ENCODE data around the gene CYP4F12. TPM values are rescaled to one million over a fixed set of nuclear protein-coding genes. Genes with fewer than 3 reads are reported as not detected.

Gene CYP4F12
- not detected in 2 replicates for total RNA-seq

GRCh38 chr19:15672580-15673175, at the start of gene CYP4F12:
Gene CYP4F12 (plus strand): TSS chr19:15673087. CDS start chr19:15673530, 443 bp downstream.

GRCh38 chr19:15640294-15640903, 32.5 kb upstream of the CYP4F12 start, which contains the start of gene CYP4F3:
Gene CYP4F3 (plus strand): TSS chr19:15640897. CDS start chr19:15641416, 519 bp downstream.

GRCh38 chr19:15727724-15728123, 54.8 kb downstream of the CYP4F12 start, which contains the start of gene OR10H2:
Gene OR10H2 (plus strand): TSS chr19:15728024. CDS start chr19:15728044, 20 bp downstream.

GRCh38 chr19:15737722-15738121, 64.8 kb downstream of the CYP4F12 start, which contains the start of gene OR10H3:
Gene OR10H3 (plus strand): TSS chr19:15737985. CDS start chr19:15741393, 3,408 bp downstream.

Other genes starting within 250 kb of the CYP4F12 start
- gene WIZ, start 223.1 kb upstream of the CYP4F12 start, total RNA-seq: 13.3 and 19.9 TPM in 2 replicates
- gene RASAL3, start 208.5 kb upstream of the CYP4F12 start, total RNA-seq: 21.1 and 38.5 TPM in 2 replicates
- under 0.01 TPM in 1 of 2 replicates, not detected in the other for gene PGLYRP2, start 193.6 kb upstream of the CYP4F12 start, total RNA-seq
- gene CYP4F22, start 164.6 kb upstream of the CYP4F12 start, total RNA-seq: not detected in 2 replicates
- not detected in 2 replicates for gene CYP4F8, start 57.9 kb upstream of the CYP4F12 start, total RNA-seq
- gene CYP4F3, start 32.2 kb upstream of the CYP4F12 start, total RNA-seq: not detected in 2 replicates
- not detected in 2 replicates for gene OR10H2, start 54.9 kb downstream of the CYP4F12 start, total RNA-seq
- gene OR10H3, start 64.9 kb downstream of the CYP4F12 start, total RNA-seq: not detected in 2 replicates
- not detected in 2 replicates for gene OR10H5, start 114.6 kb downstream of the CYP4F12 start, total RNA-seq
- gene OR10H1, start 142.6 kb downstream of the CYP4F12 start, total RNA-seq: not detected in 2 replicates
- not detected in 2 replicates for gene CYP4F2, start 225.0 kb downstream of the CYP4F12 start, total RNA-seq